Vagina (tissue), 2 donors: ENCODE results near the gene ZNF557. TPM values are rescaled to one million over a fixed set of nuclear protein-coding genes. Genes with fewer than 3 reads are reported as not detected.

Experiments used
- DNase-seq, 2 donors: peaks; one replicate each; pipeline ENCODE4 v3.0.0-alpha.2; 2017; ENCODE audit errors: extremely low spot score in 2 of 2
- H3K27ac ChIP-seq: fragments of 200-600 bp; sonication (generic); one replicate; pipeline ENCODE4 v1.5.1; 2019
- H3K27me3 ChIP-seq: fragments of 200-600 bp; sonication (generic); one replicate; pipeline ENCODE4 v1.5.1; 2019
- H3K36me3 ChIP-seq, 2 donors: fragments of 200-600 bp; sonication (generic); one replicate each; pipeline ENCODE4 v1.5.1; 2017 to 2019
- H3K4me1 ChIP-seq: fragments of 200-600 bp; sonication (generic); one replicate; pipeline ENCODE4 v1.5.1; 2019
- H3K4me3 ChIP-seq, 2 donors: fragments of 200-600 bp; sonication (generic); 1 replicate in 1 of 2; 2 replicates in 1 of 2; pipeline ENCODE4 v1.5.1; 2016 to 2019
- H3K9me3 ChIP-seq: fragments of 200-600 bp; sonication (generic); one replicate; pipeline ENCODE4 v1.5.1; 2019
- POLR2A ChIP-seq, 2 donors: fragments of 450-650 bp; IDR thresholded peaks; one replicate each; pipeline ENCODE4 v1.6.1; 2017; ENCODE audit warnings: antibody characterized with exemption in 2 of 2, mild to moderate bottlenecking in 2 of 2, moderate library complexity in 2 of 2
- POLR2AphosphoS5 ChIP-seq, 2 donors: sonication (generic); formaldehyde crosslinking; IDR thresholded peaks; one replicate each; pipeline ENCODE4 v1.9.0; 2017; ENCODE audit warnings: antibody characterized with exemption in 2 of 2, mild to moderate bottlenecking in 2 of 2, low read depth in 1 of 2; ENCODE audit not compliant: insufficient read depth in 1 of 2
- intact Hi-C: fragments of 100-400 bp; cut with DNase I; formaldehyde crosslinking; loops from one replicate; pipeline ENCODE4 v1.15.1; 2023
- total RNA-seq: library from RNA; depleted of rRNA; stranded (reverse); fragments of >200 nt; gene quantifications from one replicate; pipeline ENCODE4 v1.2.3, GENCODE V29; 2016
- TF ChIP-seq, protein P1 (sequence below), 3 experiments: fragments of 450-650 bp in 2 of 3; fragments of 200-600 bp in 1 of 3; sonication (generic) in 1 of 3; IDR thresholded peaks; one replicate each; pipeline ENCODE4 v1.5.1; 2017 to 2019; ENCODE audit warnings: antibody characterized with exemption in 3 of 3, mild to moderate bottlenecking in 2 of 3, moderate library complexity in 2 of 3

The ZNF557 gene
- total RNA-seq, 1 donor from 2014 or later: 10.1 TPM

DNA sequence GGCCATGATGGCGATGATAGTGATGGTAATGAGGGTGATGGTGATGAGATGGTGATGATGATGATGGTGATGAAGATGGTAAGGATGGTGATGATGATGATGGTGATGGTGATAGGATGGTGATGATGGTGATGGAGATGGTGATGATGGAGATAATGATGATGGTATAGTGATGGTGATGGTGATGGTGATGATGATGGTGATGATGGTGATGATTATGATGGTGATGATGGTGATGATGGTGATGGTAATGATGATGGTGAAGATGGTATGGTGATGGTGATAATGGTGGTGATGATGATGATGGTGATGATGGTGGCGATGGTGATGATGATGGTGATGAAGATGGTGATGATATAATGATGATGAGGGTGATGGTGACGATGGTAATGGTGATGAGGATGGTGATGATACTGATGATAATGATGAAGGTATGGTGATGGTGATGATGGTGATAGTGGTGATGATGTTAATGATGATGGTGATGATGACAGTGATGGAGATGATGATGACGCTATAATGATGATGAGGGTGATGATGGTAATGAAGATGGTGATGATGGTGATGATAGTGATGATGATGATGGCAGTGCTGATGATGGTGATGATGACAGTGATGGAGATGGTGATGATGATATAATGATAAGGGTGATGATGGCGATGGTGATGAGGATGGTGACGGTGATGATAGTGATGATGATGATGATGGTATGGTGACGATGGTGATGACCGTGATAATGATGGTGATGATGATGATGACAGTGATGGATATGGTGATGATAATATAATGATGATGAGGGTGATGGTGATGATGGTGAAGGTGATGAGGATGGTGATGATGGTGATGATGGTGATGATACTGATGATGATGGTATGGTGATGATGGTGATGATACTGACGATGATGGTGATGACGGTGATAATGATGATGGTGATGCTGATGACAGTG is 37.5 kb downstream of the ZNF557 start:
- H3K9me3 ChIP-seq: no peaks in the 10 kb centered on the region
- H3K4me3 ChIP-seq: no peak overlapping the region
- intact Hi-C loops: no loop called here
- no peaks in the 10 kb centered on the region for H3K36me3 ChIP-seq
- H3K4me1 ChIP-seq: no peaks in the 10 kb centered on the region
- H3K27ac ChIP-seq: no peak overlapping the region
- no peaks in the 10 kb centered on the region for H3K27me3 ChIP-seq
- TF ChIP-seq, protein P1, sequence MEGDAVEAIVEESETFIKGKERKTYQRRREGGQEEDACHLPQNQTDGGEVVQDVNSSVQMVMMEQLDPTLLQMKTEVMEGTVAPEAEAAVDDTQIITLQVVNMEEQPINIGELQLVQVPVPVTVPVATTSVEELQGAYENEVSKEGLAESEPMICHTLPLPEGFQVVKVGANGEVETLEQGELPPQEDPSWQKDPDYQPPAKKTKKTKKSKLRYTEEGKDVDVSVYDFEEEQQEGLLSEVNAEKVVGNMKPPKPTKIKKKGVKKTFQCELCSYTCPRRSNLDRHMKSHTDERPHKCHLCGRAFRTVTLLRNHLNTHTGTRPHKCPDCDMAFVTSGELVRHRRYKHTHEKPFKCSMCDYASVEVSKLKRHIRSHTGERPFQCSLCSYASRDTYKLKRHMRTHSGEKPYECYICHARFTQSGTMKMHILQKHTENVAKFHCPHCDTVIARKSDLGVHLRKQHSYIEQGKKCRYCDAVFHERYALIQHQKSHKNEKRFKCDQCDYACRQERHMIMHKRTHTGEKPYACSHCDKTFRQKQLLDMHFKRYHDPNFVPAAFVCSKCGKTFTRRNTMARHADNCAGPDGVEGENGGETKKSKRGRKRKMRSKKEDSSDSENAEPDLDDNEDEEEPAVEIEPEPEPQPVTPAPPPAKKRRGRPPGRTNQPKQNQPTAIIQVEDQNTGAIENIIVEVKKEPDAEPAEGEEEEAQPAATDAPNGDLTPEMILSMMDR (IDR thresholded peaks at IDR 0.05): no peak
- TF ChIP-seq POLR2A (IDR thresholded peaks at IDR 0.05) (no peak), POLR2AphosphoS5 (IDR thresholded peaks at IDR 0.05; ENCODE audit: insufficient read depth in 1 of 2, low read depth in 1 of 2) (no peak)
- no peak for DNase-seq

DNA sequence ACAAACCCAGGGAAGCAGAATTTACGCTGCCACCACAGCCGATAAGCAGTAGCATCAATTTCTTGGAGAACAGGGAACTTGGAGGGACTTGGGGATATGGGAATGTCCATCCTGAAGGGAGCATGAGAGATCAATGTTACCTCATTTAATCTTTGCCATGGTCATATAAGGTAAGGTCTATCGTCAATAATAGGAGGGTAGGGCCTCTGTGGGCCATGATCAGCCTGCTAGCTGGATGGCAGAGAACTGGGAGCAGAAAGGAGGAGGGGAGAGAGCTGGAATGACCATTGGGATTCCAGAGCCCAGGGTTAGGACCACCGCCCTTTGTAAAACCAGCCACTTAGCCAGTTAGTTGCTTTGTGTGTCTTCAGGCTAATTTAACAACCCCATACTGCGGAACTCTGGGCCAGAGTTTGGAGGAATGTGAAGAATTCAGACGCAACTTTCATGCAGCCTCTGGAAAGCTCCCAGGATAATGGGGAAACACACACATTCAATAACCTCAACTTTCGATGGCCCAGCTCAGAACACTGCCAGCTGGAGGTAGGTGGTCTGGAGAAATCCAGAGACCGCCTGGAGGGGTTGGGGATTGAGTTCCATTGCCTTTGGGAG is 40.3 kb downstream of the ZNF557 start:
- intact Hi-C loops: no loop called here
- TF ChIP-seq POLR2AphosphoS5 (IDR thresholded peaks at IDR 0.05; ENCODE audit: insufficient read depth in 1 of 2, low read depth in 1 of 2): no peak
- no peak for TF ChIP-seq POLR2A (IDR thresholded peaks at IDR 0.05)
- TF ChIP-seq, protein P1 (IDR thresholded peaks at IDR 0.05): no peak
- no peaks in the 10 kb centered on the region for H3K36me3 ChIP-seq

DNA sequence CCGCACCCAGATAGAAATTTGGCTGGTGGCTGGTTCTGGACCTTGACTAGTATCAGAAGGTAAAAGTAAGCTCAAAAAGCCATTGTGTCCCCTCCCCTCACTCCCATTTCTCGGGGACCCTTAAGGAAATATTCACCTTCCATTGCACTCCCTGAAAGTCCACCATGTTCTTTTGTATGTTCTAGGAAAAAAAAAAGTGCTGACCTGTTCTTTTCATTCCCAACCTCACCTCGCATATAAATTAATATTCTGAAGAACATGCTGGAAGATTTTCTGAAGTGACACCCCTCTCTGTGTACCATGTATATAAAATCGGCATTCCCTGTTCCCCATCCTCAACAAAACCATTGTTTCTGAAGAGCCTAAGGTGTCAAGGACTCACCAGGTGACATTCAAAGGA is 43.2 kb downstream of the ZNF557 start:
- no peak overlapping the region for H3K4me3 ChIP-seq
- H3K9me3 ChIP-seq: no peaks in the 10 kb centered on the region
- no peak for TF ChIP-seq POLR2AphosphoS5 (IDR thresholded peaks at IDR 0.05; ENCODE audit: insufficient read depth in 1 of 2, low read depth in 1 of 2)
- no peak for TF ChIP-seq POLR2A (IDR thresholded peaks at IDR 0.05)
- TF ChIP-seq, protein P1 (IDR thresholded peaks at IDR 0.05): no peak
- H3K27me3 ChIP-seq: no peaks in the 10 kb centered on the region
- intact Hi-C loops: no loop called here
- peaks cover 0 to 14% of the 10 kb centered on the region in 2 donors for H3K36me3 ChIP-seq
- H3K27ac ChIP-seq: no peak overlapping the region
- no peaks in the 10 kb centered on the region for H3K4me1 ChIP-seq
- DNase-seq: no peak

More for the DNA sequence above, 40.3 kb downstream of the ZNF557 start:
- no peaks in the 10 kb centered on the region for H3K4me1 ChIP-seq
- H3K4me3 ChIP-seq: no peak overlapping the region
- no peaks in the 10 kb centered on the region for H3K9me3 ChIP-seq
- H3K27ac ChIP-seq: no peak overlapping the region
- H3K27me3 ChIP-seq: no peaks in the 10 kb centered on the region
- DNase-seq: no peak

- Histone ChIP-seq H3K9me3 (no peaks in the 10 kb centered on the region), H3K27me3 (no peaks in the 10 kb centered on the region), H3K4me1 (no peaks in the 10 kb centered on the region), H3K36me3 (peaks cover 0 to 14% of the 10 kb centered on the region in 2 donors), H3K27ac (no peak overlapping the region), H3K4me3 (no peak overlapping the region)
- intact Hi-C loops: no loop called here
- TF ChIP-seq, protein P1 (IDR thresholded peaks at IDR 0.05): no peak
- TF ChIP-seq POLR2AphosphoS5 (IDR thresholded peaks at IDR 0.05; ENCODE audit: insufficient read depth in 1 of 2, low read depth in 1 of 2) (no peak), POLR2A (IDR thresholded peaks at IDR 0.05) (no peak)
- no peak for DNase-seq
Measured at GRCh38 chr19:7113233-7113632, 43.7 kb downstream of the ZNF557 start.
